Measurements from ENCODE around the gene SEC24B.
"Not testable (repeated sequence)": the region's sequence is repeated elsewhere in the genome, so short reads cannot be mapped to it uniquely, and the experiment has no call there.

The SEC24B gene

DNA sequence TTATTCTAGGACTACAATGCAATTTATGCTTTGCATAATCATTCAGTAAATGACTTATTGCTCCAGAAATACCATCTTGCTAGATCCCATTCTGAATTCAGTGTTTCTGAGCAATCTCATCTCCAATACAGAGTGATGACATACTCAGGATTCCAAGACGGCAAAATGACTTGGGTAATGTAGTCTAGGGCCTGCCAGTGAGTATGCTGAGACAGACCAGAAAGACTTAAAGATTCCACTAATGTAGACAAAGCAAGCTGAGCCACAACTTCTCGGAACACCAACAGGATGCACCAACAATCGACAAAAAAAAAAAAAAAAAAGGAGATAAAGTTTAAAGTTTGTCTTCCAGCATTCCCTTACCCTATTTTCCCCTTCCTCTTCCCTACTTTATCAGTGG lies 919 bp upstream of the SEC24B start:
- no peak for DNase-seq (ENCODE audit: low read depth)

DNA sequence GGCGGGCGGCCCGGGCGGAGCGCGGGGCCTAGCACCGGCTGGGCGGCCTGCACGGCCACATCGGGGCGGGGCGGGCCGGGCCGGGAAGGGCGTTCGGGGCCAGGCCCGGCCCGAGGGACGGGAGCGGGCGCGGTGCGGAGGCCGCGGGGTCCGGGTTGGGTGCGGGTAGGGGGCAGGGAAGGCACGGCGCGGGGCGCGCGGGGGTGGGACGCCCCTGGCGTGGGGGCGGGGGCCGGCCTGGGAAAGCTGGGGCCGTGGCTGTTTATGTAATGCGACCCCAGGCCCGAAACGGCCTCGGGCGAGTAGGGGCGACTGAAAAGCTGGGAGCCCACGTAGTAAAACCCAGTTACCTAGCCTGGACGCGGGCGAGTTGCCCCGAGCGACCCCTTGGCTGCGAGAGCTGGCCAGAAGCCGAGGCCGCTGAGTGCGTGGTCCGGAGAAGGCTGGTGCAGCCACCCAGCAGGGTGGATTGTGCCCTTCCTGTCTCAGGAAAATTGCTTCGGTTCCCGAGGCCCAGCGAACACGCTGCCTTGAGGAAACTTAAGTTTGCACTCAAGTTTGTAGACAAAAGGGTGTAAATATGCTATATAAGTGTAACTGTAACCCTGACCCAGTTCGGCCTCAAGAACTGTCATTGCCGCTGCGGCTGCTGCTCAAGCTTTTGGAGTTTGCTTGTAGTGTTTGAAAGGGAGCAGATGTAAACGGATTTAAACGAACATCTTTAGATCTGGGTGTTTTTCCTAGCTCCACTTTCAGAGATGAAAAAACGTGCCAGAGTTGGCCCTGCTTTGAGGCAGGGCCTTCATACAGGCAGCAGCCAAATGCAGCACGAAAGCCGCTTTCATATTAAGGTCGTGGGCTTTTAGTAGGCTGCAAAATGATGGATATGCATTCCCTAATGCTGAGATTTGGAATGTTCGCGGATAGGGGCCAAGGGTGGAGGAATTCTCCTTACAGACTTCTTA lies 674 bp downstream of the SEC24B start:
- DNase-seq (ENCODE audit: low read depth): no peak

DNA sequence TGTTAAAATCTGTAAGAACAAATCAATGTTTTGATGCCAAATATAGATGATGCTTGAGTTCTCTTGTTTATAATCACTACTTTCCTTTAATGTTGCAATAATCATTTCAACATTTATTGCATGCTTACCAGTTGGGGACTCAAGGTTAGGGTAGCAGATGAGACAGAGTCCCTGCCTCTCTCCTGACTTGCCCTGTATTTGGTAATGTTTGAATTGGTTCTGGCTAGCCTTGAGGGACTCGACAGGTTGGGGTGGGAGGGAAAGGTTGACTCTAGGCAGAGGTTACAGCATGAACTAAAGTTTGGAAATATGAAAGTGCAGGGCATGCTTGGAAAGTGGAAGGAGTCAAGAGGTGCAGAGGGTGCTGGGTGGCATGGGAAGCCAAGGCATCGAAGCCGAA lies 2.0 kb downstream of the SEC24B start:
- DNase-seq (ENCODE audit: low read depth): no peak

- no peak for DNase-seq (ENCODE audit: low read depth)
Measured at GRCh38 chr4:109436504-109436903, 2.9 kb downstream of the SEC24B start.

GRCh38 chr4:109440948-109441347 lies 7.3 kb downstream of the SEC24B start:
- no peak for DNase-seq (ENCODE audit: low read depth)

DNA sequence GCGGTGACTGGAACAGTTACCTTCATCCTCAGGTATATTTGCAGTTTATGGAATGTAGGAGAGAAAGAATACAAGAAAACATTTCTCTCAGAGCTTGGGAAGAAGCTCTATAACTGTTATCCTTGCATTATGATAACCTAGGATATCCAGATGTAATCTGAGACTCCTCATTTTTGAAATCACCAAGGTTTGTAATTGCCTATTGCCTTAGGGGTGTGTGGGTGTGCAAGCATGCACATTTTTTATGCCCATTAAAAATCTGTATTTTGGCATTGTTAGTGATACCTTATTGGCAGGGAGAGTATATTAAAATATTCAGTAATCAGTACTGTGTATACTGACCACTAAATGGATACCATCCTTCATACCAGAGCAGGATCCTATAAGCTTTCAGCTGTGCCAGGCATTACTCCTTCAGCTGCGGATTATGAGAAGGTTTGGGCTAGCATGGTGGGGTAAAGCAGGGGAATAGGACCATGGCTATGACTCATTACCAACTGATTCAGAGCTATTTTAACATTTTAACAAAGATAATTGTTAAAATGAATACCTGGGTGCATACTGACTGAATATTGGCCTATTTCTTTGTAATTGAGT lies 8.3 kb downstream of the SEC24B start:
- DNase-seq (ENCODE audit: low read depth): no peak

- no peak for DNase-seq (ENCODE audit: low read depth)
Measured at GRCh38 chr4:109444182-109444844, 10.7 kb downstream of the SEC24B start.

- DNase-seq (ENCODE audit: low read depth): no peak
Measured at GRCh38 chr4:109447278-109447677, 13.7 kb downstream of the SEC24B start.

GRCh38 chr4:109451544-109452273 lies 18.1 kb downstream of the SEC24B start:
- DNase-seq (ENCODE audit: low read depth): no peak

DNA sequence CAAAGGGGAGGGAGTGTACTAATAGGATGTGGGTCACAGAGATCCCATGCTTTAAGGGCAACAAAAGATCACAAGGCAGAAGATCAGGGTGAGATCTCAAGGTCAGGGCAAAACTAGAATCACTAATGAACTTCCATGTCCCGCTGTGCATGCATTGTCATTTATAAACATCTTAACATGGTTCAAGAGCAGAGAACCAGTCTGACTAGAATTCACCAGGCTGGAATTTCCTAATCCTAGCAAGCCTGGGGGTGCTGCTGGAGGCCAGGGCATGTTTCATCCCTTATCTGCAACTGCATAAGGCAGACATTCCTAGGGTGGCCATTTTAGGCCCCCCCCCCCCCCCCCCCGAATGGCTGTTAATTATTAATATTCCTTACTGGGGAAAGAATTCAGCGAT lies 19.5 kb downstream of the SEC24B start:
- DNase-seq (ENCODE audit: low read depth): not testable (repeated sequence)

DNA sequence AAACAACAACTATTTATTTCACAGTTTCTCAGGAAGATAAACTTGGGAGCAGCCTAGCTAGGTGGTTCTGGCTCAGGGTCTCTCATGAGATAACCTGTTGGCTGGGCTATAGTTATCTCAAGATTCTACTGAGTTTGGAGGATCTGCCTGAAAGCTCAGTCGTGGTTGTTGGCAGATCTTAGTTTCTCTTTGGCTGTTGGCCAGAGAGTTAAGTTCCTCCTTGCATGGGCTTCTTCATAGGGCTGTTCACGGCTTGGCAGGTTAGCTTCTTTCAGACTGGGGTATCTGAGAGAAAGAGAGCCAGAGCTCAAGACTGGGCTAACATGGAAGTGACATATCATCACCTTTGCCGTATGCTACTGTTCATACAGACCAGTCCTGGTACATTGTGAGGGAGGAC lies 28.7 kb downstream of the SEC24B start:
- no peak for DNase-seq (ENCODE audit: low read depth)

- no peak for DNase-seq (ENCODE audit: low read depth)
Measured at GRCh38 chr4:109462802-109463201, 29.2 kb downstream of the SEC24B start.

- no peak for DNase-seq (ENCODE audit: low read depth)
Measured at GRCh38 chr4:109465069-109465468, 31.5 kb downstream of the SEC24B start.

DNA sequence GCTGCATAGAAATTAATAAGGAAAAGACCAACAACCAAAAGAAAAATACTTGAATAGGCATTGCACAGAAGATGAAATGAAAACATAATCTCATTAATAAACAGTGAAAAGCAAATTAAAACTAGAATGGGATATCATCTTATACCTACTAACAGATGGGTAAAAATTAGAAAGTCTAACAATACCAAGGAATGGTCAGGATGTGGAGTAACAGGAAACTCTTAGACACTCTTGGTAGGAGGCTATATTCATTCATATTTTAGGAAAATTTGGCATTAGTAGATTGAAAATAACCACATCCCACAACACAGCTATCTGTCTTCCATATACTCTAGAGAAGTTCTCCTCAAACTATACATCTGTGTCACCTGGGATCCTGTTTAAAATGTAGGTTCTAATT lies 36.3 kb downstream of the SEC24B start:
- no peak for DNase-seq (ENCODE audit: low read depth)

GRCh38 chr4:109472343-109472761 lies 38.7 kb downstream of the SEC24B start:
- DNase-seq (ENCODE audit: low read depth): no peak

GRCh38 chr4:109473824-109474223 lies 40.2 kb downstream of the SEC24B start:
- DNase-seq (ENCODE audit: low read depth): no peak

DNA sequence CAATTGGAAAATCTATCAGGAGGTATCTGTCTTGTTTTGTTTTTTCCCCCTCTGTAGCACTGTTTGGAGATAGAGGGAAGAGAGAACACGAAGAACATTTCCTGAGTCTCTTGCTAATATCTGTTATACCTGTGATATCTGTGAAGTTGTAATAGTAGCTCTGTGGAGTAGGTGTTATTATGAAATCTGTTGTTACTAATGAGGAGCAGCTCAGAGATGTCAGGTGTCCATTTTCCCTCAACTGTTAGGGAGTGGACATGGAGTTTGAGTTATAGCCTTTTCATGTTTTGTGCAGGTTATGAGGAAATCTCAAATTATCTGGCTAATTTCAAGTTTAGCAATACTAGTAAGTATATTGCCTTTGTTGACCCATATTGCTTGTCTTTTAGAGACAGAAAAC lies 52.4 kb downstream of the SEC24B start:
- no peak for DNase-seq (ENCODE audit: low read depth)

- DNase-seq (ENCODE audit: low read depth): no peak
Measured at GRCh38 chr4:109494563-109494962, 60.9 kb downstream of the SEC24B start.

GRCh38 chr4:109495514-109495913 lies 61.9 kb downstream of the SEC24B start:
- no peak for DNase-seq (ENCODE audit: low read depth)

- no peak for DNase-seq (ENCODE audit: low read depth)
Measured at GRCh38 chr4:109496875-109497274, 63.3 kb downstream of the SEC24B start.

DNA sequence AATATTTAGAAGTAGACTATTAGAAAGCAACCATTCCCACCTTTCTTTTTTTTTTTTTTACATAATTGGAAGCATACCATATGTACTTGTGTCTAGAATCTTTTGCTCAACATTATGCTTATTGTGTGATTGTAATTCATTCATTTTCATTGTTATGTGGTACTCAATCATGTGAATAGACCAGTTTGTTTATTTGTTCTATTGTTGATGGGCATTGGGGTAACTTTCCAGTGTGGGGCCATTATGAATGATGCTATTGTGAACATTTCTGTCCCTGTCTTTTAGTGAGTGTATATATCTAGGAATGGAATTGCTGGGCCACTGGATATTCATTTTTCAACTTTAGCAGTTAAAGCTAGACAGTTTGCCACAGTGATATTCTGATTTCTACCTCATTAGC lies 63.9 kb downstream of the SEC24B start:
- DNase-seq (ENCODE audit: low read depth): no peak

DNA sequence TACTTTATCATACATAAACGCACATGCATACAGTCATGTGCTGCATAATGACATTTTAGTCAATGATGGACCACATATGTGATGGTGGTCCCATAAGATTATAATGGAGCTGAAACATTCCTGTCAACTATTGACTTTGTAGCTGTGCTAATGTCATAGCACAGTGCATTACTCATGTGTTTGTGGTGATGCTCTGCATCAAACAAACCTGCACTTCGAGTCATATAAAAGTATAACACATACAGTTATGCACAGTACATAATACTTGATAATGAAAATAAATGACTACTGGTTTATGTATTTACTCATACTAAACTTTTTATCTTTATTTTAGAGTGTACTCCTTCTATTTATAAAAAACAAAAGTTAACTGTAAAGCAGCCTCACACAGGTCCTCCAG lies 65.9 kb downstream of the SEC24B start:
- no peak for DNase-seq (ENCODE audit: low read depth)
